ENCODE results near the gene FAU. TPM values are rescaled to one million over a fixed set of nuclear protein-coding genes. Genes with fewer than 3 reads are reported as not detected.
A peak's percentile ranks its signal among the peaks of the same experiment; 100 is the strongest.

The FAU gene
- total and polyA plus RNA-seq, 9 of the 15 experiments (the other 6 are each of a cell fraction or from before 2014, with no cell fraction given): 433 to 1,827 (median 942) TPM

GRCh38 chr11:65170058-65170534, 48.2 kb upstream of the FAU start, which contains the start of gene SPDYC (continued):
- TF ChIP-seq MGA (IDR thresholded peaks at IDR 0.05) (no peak; the same call in 1 of the 2 replicates), SIRT6 (IDR thresholded peaks at IDR 0.05; ENCODE audit: low read depth, low read length) (no peak), FOXJ2 (tag; IDR thresholded peaks at IDR 0.05) (no peak), ZBTB17 (CRISPR knock-in tag; IDR thresholded peaks at IDR 0.05) (peak; percentile 56; the same call in 1 of the 2 replicates), FUS (optimal IDR thresholded peaks at IDR 0.05; ENCODE audit: low read depth, low read length) (no peak), THAP12 (CRISPR knock-in tag; IDR thresholded peaks at IDR 0.05) (peak; percentile 78; the same call in 1 of the 2 replicates), HEY1 (CRISPR knock-in tag; IDR thresholded peaks at IDR 0.05; ENCODE audit: borderline replicate concordance) (no peak), HNRNPLL (IDR thresholded peaks at IDR 0.05; ENCODE audit: low read depth, low read length, poor library complexity, severe bottlenecking) (peak; percentile 44), ARID2 (IDR thresholded peaks at IDR 0.05) (no peak), PHF8 (IDR thresholded peaks at IDR 0.05; ENCODE audit: borderline replicate concordance, low read length) (peak; percentile 95), MYNN (IDR thresholded peaks at IDR 0.05) (peak; percentile 73), MYNN (CRISPR knock-in tag; IDR thresholded peaks at IDR 0.05) (no peak), POLR3G (IDR thresholded peaks at IDR 0.05; ENCODE audit: extremely low read depth, insufficient read length, insufficient replicate concordance) (no peak), IFI16 (CRISPR knock-in tag; IDR thresholded peaks at IDR 0.05) (no peak), BRD4 (IDR thresholded peaks at IDR 0.05) (0 out of 2 replicates have a peak, but pooled peaks have one; percentile 31)
